Endothelial cell of umbilical vein (primary cell): ENCODE data around the gene AKNAD1. TPM values are rescaled to one million over a fixed set of nuclear protein-coding genes. Genes with fewer than 3 reads are reported as not detected.
"Not testable (repeated sequence)": the region's sequence is repeated elsewhere in the genome, so short reads cannot be mapped to it uniquely, and the experiment has no call there.

Experiments
- BruUV-seq: library from RNA; stranded (reverse); fragments of 400-500 nt; replicated peaks from 2 replicates; lab custom pipeline; 2021; lab: Mats Ljungman, UMichigan
- CTCF ChIA-PET: fragments of 300-600, 350-600 bp; sonication (Branson Sonifier 250); formaldehyde crosslinking; loops from one replicate; lab custom pipeline; 2021; ENCODE audit warnings: antibody characterized with exemption, inconsistent platforms; lab: Charles Lee
- POLR2A ChIA-PET: fragments of 300-600, 350-600 bp; sonication (Branson Sonifier 250); formaldehyde crosslinking; loops from one replicate; lab custom pipeline; 2021; ENCODE audit warnings: antibody characterized with exemption, inconsistent platforms; lab: Charles Lee
- DNase-seq: peaks from one replicate; pipeline ENCODE4 v3.0.0-alpha.2; 2011; ENCODE audit warnings: low read depth, low spot score
- FAIRE-seq: peaks from 2 replicates; lab custom pipeline; 2011; peaks lifted over from hg19 to GRCh38; lab: Jason Lieb, UNC
- H2AFZ ChIP-seq: 2 replicates; pipeline ENCODE4 v1.6.0; 2012; ENCODE audit warnings: low read depth, low read length, control low read depth, inconsistent platforms
- H3K27ac ChIP-seq: 2 replicates; pipeline ENCODE4 v1.5.1; 2011; ENCODE audit warnings: low read depth, mild to moderate bottlenecking, control low read depth, low read length, moderate library complexity; ENCODE audit not compliant: insufficient read depth
- H3K27me3 ChIP-seq, 2 experiments: 2 replicates each; pipeline versions ENCODE4 v1.6.0 to v1.6.1; 2011; ENCODE audit warnings: low read length in 2 of 2, mixed read lengths in 1 of 2; ENCODE audit not compliant: control insufficient read depth in 2 of 2, insufficient read depth in 2 of 2
- H3K36me3 ChIP-seq, 2 experiments: 2 replicates in 1 of 2; 3 replicates in 1 of 2; pipeline ENCODE4 v1.5.1; 2011; ENCODE audit warnings: low read length in 2 of 2, mild to moderate bottlenecking in 1 of 2, moderate library complexity in 1 of 2; ENCODE audit not compliant: control insufficient read depth in 2 of 2, insufficient read depth in 2 of 2; ENCODE audit errors: extremely low read depth in 1 of 2
- H3K4me1 ChIP-seq: 3 replicates; pipeline ENCODE4 v1.5.1; 2011; ENCODE audit warnings: mild to moderate bottlenecking, low read length; ENCODE audit not compliant: control insufficient read depth, insufficient read depth; ENCODE audit errors: extremely low read depth
- H3K4me2 ChIP-seq: 2 replicates; pipeline ENCODE4 v1.6.1; 2011; ENCODE audit warnings: low read length, control low read depth, mixed read lengths; ENCODE audit not compliant: insufficient read depth
- H3K4me3 ChIP-seq, 3 experiments: fragments of 200-600 bp in 1 of 3; sonication (generic), shearing (Covaris generic) in 1 of 3; replicated peaks in 1 of 3; 2 replicates each; pipeline ENCODE4 v1.5.1; 2011 to 2016; ENCODE audit warnings: control low read depth in 3 of 3, low read length in 3 of 3, mild to moderate bottlenecking in 2 of 3, inconsistent platforms in 1 of 3, low read depth in 1 of 3, moderate library complexity in 1 of 3; ENCODE audit not compliant: insufficient read depth in 1 of 3
- H3K79me2 ChIP-seq: 2 replicates; pipeline ENCODE4 v1.6.0; 2012; ENCODE audit warnings: low read length, inconsistent platforms; ENCODE audit not compliant: control insufficient read depth, insufficient read depth
- H3K9ac ChIP-seq: replicated peaks from 2 replicates; pipeline ENCODE3; 2011; ENCODE audit warnings: low read length, control low read depth; ENCODE audit not compliant: insufficient read depth; ENCODE audit errors: extremely low read depth
- H3K9me1 ChIP-seq: replicated peaks from 3 replicates; pipeline ENCODE4 v1.6.0; 2011; ENCODE audit warnings: mild to moderate bottlenecking, low read length; ENCODE audit not compliant: control insufficient read depth, insufficient read depth; ENCODE audit errors: extremely low read depth
- H3K9me3 ChIP-seq: replicated peaks from 2 replicates; pipeline ENCODE4 v1.5.1; 2012; ENCODE audit warnings: low read length, inconsistent platforms; ENCODE audit not compliant: control insufficient read depth, insufficient read depth
- H4K20me1 ChIP-seq: replicated peaks from 2 replicates; pipeline ENCODE3; 2011; ENCODE audit warnings: mild to moderate bottlenecking, low read length; ENCODE audit not compliant: control insufficient read depth, insufficient read depth; ENCODE audit errors: extremely low read depth
- EZH2 ChIP-seq: IDR thresholded peaks from 2 replicates; pipeline ENCODE4 v1.6.1; 2012; ENCODE audit warnings: borderline replicate concordance, low read depth, mild to moderate bottlenecking, moderate library complexity, low read length, inconsistent platforms; ENCODE audit not compliant: severe bottlenecking
- FOS ChIP-seq: IDR thresholded peaks from 2 replicates; pipeline ENCODE4 v1.6.1; 2011; ENCODE audit warnings: mild to moderate bottlenecking, low read length, moderate library complexity, borderline replicate concordance; ENCODE audit not compliant: insufficient read depth
- GATA2 ChIP-seq: IDR thresholded peaks from 2 replicates; pipeline ENCODE4 v1.7.0; 2011; ENCODE audit warnings: low read depth, mild to moderate bottlenecking, moderate library complexity, mixed read lengths, low read length; ENCODE audit not compliant: insufficient read length, insufficient read depth
- JUN ChIP-seq: IDR thresholded peaks from 2 replicates; pipeline ENCODE4 v1.6.1; 2011; ENCODE audit warnings: borderline replicate concordance, low read depth; ENCODE audit not compliant: insufficient read length, insufficient read depth
- MAX ChIP-seq: IDR thresholded peaks from 2 replicates; pipeline ENCODE4 v1.6.1; 2011; ENCODE audit not compliant: insufficient read depth, insufficient read length
- MYC ChIP-seq: IDR thresholded peaks from one replicate; pipeline ENCODE4 v1.6.1; 2011; ENCODE audit warnings: mild to moderate bottlenecking, low read depth, low read length
- POLR2A ChIP-seq: IDR thresholded peaks from 2 replicates; pipeline ENCODE4 v1.6.1; 2012; ENCODE audit warnings: low read depth, mild to moderate bottlenecking, control low read depth, low read length
- POLR2AphosphoS5 ChIP-seq: IDR thresholded peaks from 2 replicates; pipeline ENCODE4 v1.6.1; 2012; ENCODE audit warnings: low read depth, mild to moderate bottlenecking, control low read depth, low read length, moderate library complexity; ENCODE audit not compliant: insufficient read depth
- dilution Hi-C: fragments of 300-500 bp; cut with MboI; formaldehyde crosslinking; loops from one replicate; pipeline ENCODE4 v1.15.0; 2019; ENCODE audit warnings: low sequenced_read_pairs; ENCODE audit not compliant: extremely low pct_ligation_motif_present
- intact Hi-C: fragments of 100-400 bp; cut with micrococcal nuclease; formaldehyde crosslinking; loops from one replicate; pipeline ENCODE4 v1.10.0; 2022
- polyA plus RNA-seq, 4 experiments: library from polyadenylated mRNA; depleted of rRNA in 3 of 4; stranded (reverse) in 3 of 4; unstranded in 1 of 4; fragments of >200 nt; gene quantifications; 2 replicates each; pipeline versions ENCODE4 v1.2.1 to v1.2.3, GENCODE V29; 2011 to 2012; ENCODE audit warnings: missing spikeins in 1 of 4
- total RNA-seq: library from RNA; stranded (reverse); gene quantifications from 2 replicates; pipeline ENCODE4 v1.2.3, GENCODE V29; 2021
- TF ChIP-seq, protein P1 (sequence below), 2 donors: IDR thresholded peaks; 1 replicate in 1 of 2; 2 replicates in 1 of 2; pipeline ENCODE4 v1.5.1; 2011; ENCODE audit warnings: low read length in 2 of 2, mild to moderate bottlenecking in 2 of 2, moderate library complexity in 2 of 2, control low read depth in 1 of 2, inconsistent platforms in 1 of 2, low read depth in 1 of 2; ENCODE audit not compliant: insufficient read depth in 1 of 2; ENCODE audit errors: extremely low read depth in 1 of 2

The AKNAD1 gene
- total and polyA plus RNA-seq, 2 donors (not counting 3 experiments of a cell fraction or from before 2014, with no cell fraction given): not detected

GRCh38 chr1:108785264-108785663 is 71.6 kb downstream of the AKNAD1 start:
- Histone ChIP-seq H3K4me2 (no peak overlapping the region), H3K36me3 (peaks cover 8 to 21% of the 10 kb centered on the region in 2 experiments), H2AFZ (no peak overlapping the region), H4K20me1 (no peaks in the 10 kb centered on the region), H3K9me1 (no peaks in the 10 kb centered on the region), H3K9me3 (peaks cover 6% of the 10 kb centered on the region), H3K9ac (no peak overlapping the region), H3K27ac (no peak overlapping the region), H3K4me3 (no peak overlapping the region), H3K4me1 (peaks cover 6% of the 10 kb centered on the region), H3K79me2 (no peaks in the 10 kb centered on the region), H3K27me3 (no peaks in the 10 kb centered on the region)
- DNase-seq (no peak), FAIRE-seq (no peak)
- dilution Hi-C loops (no loop called here), intact Hi-C loops (no loop called here)
- ChIA-PET CTCF (no interaction called here), POLR2A (no interaction called here)
- no peak for TF ChIP-seq JUN
- no peak for TF ChIP-seq FOS
- TF ChIP-seq EZH2: no peak
- no peak for TF ChIP-seq MYC
- TF ChIP-seq, protein P1, sequence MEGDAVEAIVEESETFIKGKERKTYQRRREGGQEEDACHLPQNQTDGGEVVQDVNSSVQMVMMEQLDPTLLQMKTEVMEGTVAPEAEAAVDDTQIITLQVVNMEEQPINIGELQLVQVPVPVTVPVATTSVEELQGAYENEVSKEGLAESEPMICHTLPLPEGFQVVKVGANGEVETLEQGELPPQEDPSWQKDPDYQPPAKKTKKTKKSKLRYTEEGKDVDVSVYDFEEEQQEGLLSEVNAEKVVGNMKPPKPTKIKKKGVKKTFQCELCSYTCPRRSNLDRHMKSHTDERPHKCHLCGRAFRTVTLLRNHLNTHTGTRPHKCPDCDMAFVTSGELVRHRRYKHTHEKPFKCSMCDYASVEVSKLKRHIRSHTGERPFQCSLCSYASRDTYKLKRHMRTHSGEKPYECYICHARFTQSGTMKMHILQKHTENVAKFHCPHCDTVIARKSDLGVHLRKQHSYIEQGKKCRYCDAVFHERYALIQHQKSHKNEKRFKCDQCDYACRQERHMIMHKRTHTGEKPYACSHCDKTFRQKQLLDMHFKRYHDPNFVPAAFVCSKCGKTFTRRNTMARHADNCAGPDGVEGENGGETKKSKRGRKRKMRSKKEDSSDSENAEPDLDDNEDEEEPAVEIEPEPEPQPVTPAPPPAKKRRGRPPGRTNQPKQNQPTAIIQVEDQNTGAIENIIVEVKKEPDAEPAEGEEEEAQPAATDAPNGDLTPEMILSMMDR (IDR thresholded peaks at IDR 0.05; ENCODE audit: extremely low read depth in 1 of 2, insufficient read depth in 1 of 2, low read depth in 1 of 2, low read length in 2 of 2): no peak
- TF ChIP-seq POLR2AphosphoS5: no peak
- TF ChIP-seq POLR2A: no peak
- no peak for TF ChIP-seq GATA2
- TF ChIP-seq MAX: no peak
- BruUV-seq: no TSS peak

DNA sequence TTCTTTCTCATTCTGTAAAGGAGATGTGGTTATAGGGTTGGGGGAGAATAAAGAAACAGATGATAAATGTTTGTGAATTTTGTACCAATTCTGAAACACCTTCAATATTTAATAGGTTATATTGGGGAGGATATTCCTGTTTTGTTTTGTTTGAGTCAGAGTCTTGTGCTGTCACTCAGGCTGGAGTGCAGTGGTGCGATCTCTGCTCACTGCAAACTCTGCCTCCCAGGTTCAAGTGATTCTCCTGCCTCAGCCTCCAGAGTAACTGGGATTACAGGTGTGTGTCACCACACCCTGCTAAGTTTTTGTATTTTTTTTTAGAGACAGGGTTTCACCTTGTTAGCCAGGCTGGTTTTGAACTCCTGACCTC is 75.3 kb downstream of the AKNAD1 start:
- H3K4me3 ChIP-seq, H3K27ac ChIP-seq, H3K4me2 ChIP-seq, H3K27me3 ChIP-seq, DNase-seq, FAIRE-seq, H3K4me1 ChIP-seq, POLR2A ChIA-PET, H3K9ac ChIP-seq, H3K9me3 ChIP-seq, H3K9me1 ChIP-seq, dilution Hi-C loops, intact Hi-C loops, H4K20me1 ChIP-seq, H3K79me2 ChIP-seq, H2AFZ ChIP-seq, BruUV-seq: not testable (repeated sequence)
- peaks cover 15 to 21% of the 10 kb centered on the region in 2 experiments for H3K36me3 ChIP-seq
- CTCF ChIA-PET: interaction anchor here (2.0 kb wide), 1 partner anchor 117 kb away, joined by 8 read pairs; no protein-coding TSS in a partner anchor
